ENCODE data around the gene SLC35A5. TPM values are rescaled to one million over a fixed set of nuclear protein-coding genes. Genes with fewer than 3 reads are reported as not detected.
A peak's percentile ranks its signal among the peaks of the same experiment; 100 is the strongest.
"Not testable (repeated sequence)": the region's sequence is repeated elsewhere in the genome, so short reads cannot be mapped to it uniquely, and the experiment has no call there.

The SLC35A5 gene
- 10 to 100 TPM; 24.9 to 41.4 (median 28.2) TPM for total RNA-seq
- polyA plus RNA-seq: 10 to 100 TPM; 21.8 to 44.8 TPM
- long read RNA-seq, donor 1, full-length matches to known transcripts: 29 of 35 reads
- long read RNA-seq, donor 1, partial matches to known transcripts: 2 of 35 reads
- long read RNA-seq, donor 1, other reads (novel, unspliced or antisense): 4 of 35 reads
- long read RNA-seq, donor 2, full-length matches to known transcripts: 15 of 15 reads
- long read RNA-seq, donor 2, partial matches to known transcripts: 0 of 15 reads
- long read RNA-seq, donor 2, other reads (novel, unspliced or antisense): 0 of 15 reads
- long read RNA-seq, donor 3, full-length matches to known transcripts: 33 of 37 reads
- long read RNA-seq, donor 3, partial matches to known transcripts: 1 of 37 reads
- long read RNA-seq, donor 3, other reads (novel, unspliced or antisense): 3 of 37 reads

GRCh38 chr3:112561734-112562529 is at the start of gene SLC35A5, which contains the start of gene ATG3:
Gene SLC35A5, plus strand, starts transcription at chr3:112562045. Its CDS starts 1,359 bp downstream, at chr3:112563404.
Gene ATG3, minus strand, starts transcription at chr3:112561962. Its CDS starts 434 bp downstream, at chr3:112561528.
- 0% methylated on average over 56 to 57 of the region's 58 CpGs for WGBS, 3 donors
- no peaks in the 10 kb centered on the region for H3K36me3 ChIP-seq
- peak; percentile 98 to 100 (median 99) for DNase-seq
- intact Hi-C loops (cut with DNase I): loop anchor here in 2 of 4 donors (5.0 kb wide), 2 partner anchors 75 to 1185 kb away; partner anchors contain the start of genes ATP6V1A (in 1 of the 2) and NAA50 (in 1 of the 2)
- peak within 1 kb of the TSS; percentile 75 to 94 for H3K27ac ChIP-seq
- peaks cover 6% of the 10 kb centered on the region for H3K4me1 ChIP-seq (ENCODE audit: insufficient read depth)
- no peaks in the 10 kb centered on the region for H3K9me3 ChIP-seq
- H3K27me3 ChIP-seq: no peaks in the 10 kb centered on the region
- peak; percentile 79 for TF ChIP-seq EP300 (IDR thresholded peaks at IDR 0.05)
- peak; percentile 86 for TF ChIP-seq POLR2A (IDR thresholded peaks at IDR 0.05)
- TF ChIP-seq CTCF (IDR thresholded peaks at IDR 0.05): no peak
- H3K4me3 ChIP-seq: peak within 1 kb of the TSS; percentile 72

GRCh38 chr3:112512320-112512719 is 49.5 kb upstream of the SLC35A5 start:
- H3K9me3 ChIP-seq: no peaks in the 10 kb centered on the region
- DNase-seq: no peak
- no peak overlapping the region for H3K4me3 ChIP-seq
- TF ChIP-seq POLR2A (IDR thresholded peaks at IDR 0.05) (no peak), EP300 (IDR thresholded peaks at IDR 0.05) (no peak), CTCF (IDR thresholded peaks at IDR 0.05) (no peak)
- H3K27ac ChIP-seq: no peak overlapping the region
- H3K36me3 ChIP-seq: no peaks in the 10 kb centered on the region
- H3K27me3 ChIP-seq: no peaks in the 10 kb centered on the region
- intact Hi-C loops (cut with DNase I): no loop called here
- peaks cover 2% of the 10 kb centered on the region for H3K4me1 ChIP-seq (ENCODE audit: insufficient read depth)

- 55 to 67% (median 62%) methylated on average over 2 of the region's 2 CpGs for WGBS, 3 donors
- Histone ChIP-seq H3K36me3 (no peaks in the 10 kb centered on the region), H3K4me3 (no peak overlapping the region), H3K27me3 (no peaks in the 10 kb centered on the region), H3K27ac (no peak overlapping the region), H3K9me3 (no peaks in the 10 kb centered on the region), H3K4me1 (ENCODE audit: insufficient read depth) (no peaks in the 10 kb centered on the region)
- DNase-seq: no peak
- TF ChIP-seq POLR2A (IDR thresholded peaks at IDR 0.05): no peak
- intact Hi-C loops (cut with DNase I): loop anchor here in 1 of 4 donors (5.0 kb wide), 1 partner anchor 187 kb away; no protein-coding TSS in a partner anchor
These were observed 47.2 kb upstream of the SLC35A5 start for GRCh38 chr3:112514527-112515128.

GRCh38 chr3:112518970-112519369 is 42.9 kb upstream of the SLC35A5 start:
- not testable (repeated sequence) for H3K27me3 ChIP-seq; H3K4me1 ChIP-seq (ENCODE audit: insufficient read depth); H3K27ac ChIP-seq; H3K4me3 ChIP-seq; H3K9me3 ChIP-seq; H3K36me3 ChIP-seq; DNase-seq
- WGBS, 3 donors: 61 to 72% (median 65%) methylated on average over 3 of the region's 3 CpGs
- intact Hi-C loops (cut with DNase I): loop anchor here in 1 of 4 donors (5.0 kb wide), 1 partner anchor 192 kb away; no protein-coding TSS in a partner anchor

- no peak overlapping the region for H3K27ac ChIP-seq
- H3K36me3 ChIP-seq: no peaks in the 10 kb centered on the region
- DNase-seq: peak in 1 of 5 donors; percentile 26
- no peaks in the 10 kb centered on the region for H3K9me3 ChIP-seq
- TF ChIP-seq CTCF (IDR thresholded peaks at IDR 0.05) (peak; percentile 48 to 79 (median 79)), POLR2A (IDR thresholded peaks at IDR 0.05) (no peak), EP300 (IDR thresholded peaks at IDR 0.05) (no peak)
- intact Hi-C loops (cut with DNase I): loop anchor here (5.0 to 10.0 kb wide), 4 partner anchors 192 to 225 kb away; partner anchors contain the start of gene SLC9C1 (in 1 of the 4)
- no peaks in the 10 kb centered on the region for H3K4me1 ChIP-seq (ENCODE audit: insufficient read depth)
- whole genome bisulfite sequencing, 3 donors: 61 to 81% (median 80%) methylated on average over 2 of the region's 2 CpGs
- no peaks in the 10 kb centered on the region for H3K27me3 ChIP-seq
- H3K4me3 ChIP-seq: no peak overlapping the region
These were observed 42.3 kb upstream of the SLC35A5 start for GRCh38 chr3:112519424-112520001.

GRCh38 chr3:112524127-112524526 is 37.7 kb upstream of the SLC35A5 start:
- not testable (repeated sequence) for H3K9me3 ChIP-seq; DNase-seq; H3K27me3 ChIP-seq; H3K36me3 ChIP-seq; H3K4me3 ChIP-seq; H3K27ac ChIP-seq; H3K4me1 ChIP-seq (ENCODE audit: insufficient read depth)
- WGBS, 3 donors: 92 to 96% (median 95%) methylated on average over 6 of the region's 6 CpGs
- intact Hi-C loops (cut with DNase I): loop anchor here in 3 of 4 donors (10.0 kb wide), 3 partner anchors 199 to 229 kb away; partner anchors contain the start of gene SLC9C1 (in 1 of the 3)
